H1 (cell line): ENCODE measurements around the gene KIF13A. TPM values are rescaled to one million over a fixed set of nuclear protein-coding genes. Genes with fewer than 3 reads are reported as not detected.

ENCODE experiments used
- CTCF ChIA-PET: fragments of 300-600 bp; sonication (Branson Sonifier 250); formaldehyde crosslinking; loops from one replicate; lab custom pipeline; 2021; ENCODE audit not compliant: partially characterized antibody; lab: Charles Lee
- POLR2A ChIA-PET: fragments of 300-600 bp; sonication (Branson Sonifier 250); formaldehyde crosslinking; loops from one replicate; lab custom pipeline; 2021; ENCODE audit warnings: inconsistent platforms; ENCODE audit not compliant: partially characterized antibody; lab: Charles Lee
- DNase-seq, 2 experiments: peaks; one replicate each; pipeline versions ENCODE4 v3.0.0 to v3.0.0-alpha.2; 2010 to 2022; ENCODE audit warnings: low spot score in 2 of 2, low read depth in 1 of 2, mixed read lengths in 1 of 2
- FAIRE-seq: peaks from 2 replicates; lab custom pipeline; 2011; peaks lifted over from hg19 to GRCh38; lab: Jason Lieb, UNC
- H2AFZ ChIP-seq: 2 replicates; pipeline ENCODE4 v1.8.1; 2012; ENCODE audit warnings: low read length, inconsistent platforms
- H2AK5ac ChIP-seq: 2 replicates; pipeline ENCODE4 v1.6.1; 2013; ENCODE audit warnings: low read depth, low read length
- H2BK120ac ChIP-seq: replicated peaks from 2 replicates; pipeline ENCODE3; 2013; ENCODE audit warnings: low read depth, low read length, inconsistent platforms
- H2BK12ac ChIP-seq: 2 replicates; pipeline ENCODE4 v1.6.1; 2013; ENCODE audit warnings: low read depth, low read length
- H2BK15ac ChIP-seq: 2 replicates; pipeline ENCODE4 v1.6.1; 2013; ENCODE audit warnings: low read length
- H2BK20ac ChIP-seq: 2 replicates; pipeline ENCODE4 v1.6.1; 2013; ENCODE audit warnings: low read length
- H2BK5ac ChIP-seq: 2 replicates; pipeline ENCODE4 v1.6.1; 2013; ENCODE audit warnings: low read depth, low read length
- H3K14ac ChIP-seq: 2 replicates; pipeline ENCODE4 v1.6.1; 2013; ENCODE audit warnings: inconsistent platforms; ENCODE audit not compliant: insufficient read length
- H3K18ac ChIP-seq: 2 replicates; pipeline ENCODE4 v1.6.1; 2013; ENCODE audit warnings: low read length; ENCODE audit errors: extremely low read depth
- H3K23ac ChIP-seq: 2 replicates; pipeline ENCODE4 v1.6.1; 2013; ENCODE audit warnings: inconsistent platforms; ENCODE audit not compliant: insufficient read length
- H3K23me2 ChIP-seq: 2 replicates; pipeline ENCODE4 v1.6.1; 2013; ENCODE audit warnings: low read depth, low read length
- H3K27ac ChIP-seq: 2 replicates; pipeline ENCODE4 v1.6.1; 2011; ENCODE audit warnings: low read depth, low read length, inconsistent platforms
- H3K27me3 ChIP-seq, 4 experiments: replicated peaks in 1 of 4; 1 replicate in 1 of 4; 2 replicates in 3 of 4; pipeline versions ENCODE4 v1.6.1 to v1.8.1; 2011 to 2013; ENCODE audit warnings: low read length in 3 of 4, mild to moderate bottlenecking in 3 of 4, inconsistent platforms in 2 of 4, mixed read lengths in 2 of 4, moderate library complexity in 1 of 4; ENCODE audit not compliant: control insufficient read depth in 3 of 4, insufficient read depth in 3 of 4; ENCODE audit errors: extremely low read depth in 1 of 4
- H3K36me3 ChIP-seq, 4 experiments: 2 replicates each; pipeline versions ENCODE4 v1.6.1 to v1.8.1; 2011 to 2013; ENCODE audit warnings: mild to moderate bottlenecking in 4 of 4, low read length in 3 of 4, moderate library complexity in 2 of 4, control low read depth in 1 of 4, inconsistent platforms in 1 of 4; ENCODE audit not compliant: insufficient read depth in 4 of 4, control insufficient read depth in 2 of 4
- H3K4ac ChIP-seq: replicated peaks from 2 replicates; pipeline ENCODE3; 2013; ENCODE audit warnings: low read length, low read depth, mixed read lengths, inconsistent platforms; ENCODE audit not compliant: insufficient read length
- H3K4me1 ChIP-seq, 4 experiments: replicated peaks in 1 of 4; 1 replicate in 1 of 4; 2 replicates in 3 of 4; pipeline versions ENCODE4 v1.6.1 to v1.8.1; 2011 to 2013; ENCODE audit warnings: low read length in 3 of 4, inconsistent platforms in 2 of 4, mixed read lengths in 1 of 4; ENCODE audit not compliant: insufficient read depth in 4 of 4, control insufficient read depth in 3 of 4
- H3K4me2 ChIP-seq, 2 experiments: 2 replicates each; pipeline versions ENCODE4 v1.6.1 to v1.8.1; 2011 to 2013; ENCODE audit warnings: low read depth in 2 of 2, low read length in 2 of 2, control low read depth in 1 of 2, inconsistent platforms in 1 of 2, mild to moderate bottlenecking in 1 of 2; ENCODE audit not compliant: insufficient read depth in 1 of 2
- H3K4me3 ChIP-seq, 4 experiments: fragments of 200-600, 300-600 bp in 1 of 4; sonication (generic), shearing (Covaris generic), sonication (Bioruptor Twin) in 1 of 4; 2 replicates each; pipeline versions ENCODE4 v1.5.1 to v1.8.1; 2011 to 2016; ENCODE audit warnings: low read length in 4 of 4, low read depth in 3 of 4, control low read depth in 2 of 4, inconsistent platforms in 2 of 4, mild to moderate bottlenecking in 2 of 4, mixed read lengths in 1 of 4, moderate library complexity in 1 of 4; ENCODE audit not compliant: insufficient read depth in 2 of 4; ENCODE audit errors: extremely low read depth in 1 of 4
- H3K56ac ChIP-seq: replicated peaks from 2 replicates; pipeline ENCODE3; 2013; ENCODE audit warnings: low read depth, mild to moderate bottlenecking, mixed read lengths, low read length, inconsistent platforms; ENCODE audit not compliant: insufficient read length
- H3K79me1 ChIP-seq: 2 replicates; pipeline ENCODE4 v1.6.1; 2013; ENCODE audit warnings: low read depth, low read length, control low read depth
- H3K79me2 ChIP-seq, 2 experiments: 2 replicates each; pipeline versions ENCODE4 v1.6.1 to v1.8.1; 2012 to 2013; ENCODE audit warnings: low read length in 2 of 2, mild to moderate bottlenecking in 2 of 2, inconsistent platforms in 1 of 2; ENCODE audit not compliant: insufficient read depth in 2 of 2, control insufficient read depth in 1 of 2
- H3K9ac ChIP-seq, 4 experiments: replicated peaks in 1 of 4; 1 replicate in 1 of 4; 2 replicates in 3 of 4; pipeline versions ENCODE4 v1.6.1 to v1.8.1; 2011 to 2013; ENCODE audit warnings: low read depth in 3 of 4, low read length in 3 of 4, control low read depth in 2 of 4, mild to moderate bottlenecking in 2 of 4, moderate library complexity in 2 of 4, inconsistent platforms in 1 of 4; ENCODE audit errors: extremely low read depth in 1 of 4
- H3K9me3 ChIP-seq, 2 experiments: 2 replicates each; pipeline versions ENCODE4 v1.6.1 to v1.8.1; 2012 to 2013; ENCODE audit warnings: mild to moderate bottlenecking in 2 of 2, moderate library complexity in 2 of 2, control low read depth in 1 of 2, inconsistent platforms in 1 of 2, low read depth in 1 of 2, low read length in 1 of 2, mixed read lengths in 1 of 2; ENCODE audit not compliant: insufficient read depth in 2 of 2
- H4K20me1 ChIP-seq, 2 experiments: replicated peaks in 1 of 2; 2 replicates each; pipeline versions ENCODE3 to v1.8.1; 2011 to 2013; ENCODE audit warnings: inconsistent platforms in 2 of 2, low read length in 2 of 2, mild to moderate bottlenecking in 1 of 2; ENCODE audit not compliant: insufficient read depth in 2 of 2, control insufficient read depth in 1 of 2
- H4K5ac ChIP-seq: 2 replicates; pipeline ENCODE4 v1.6.1; 2013; ENCODE audit warnings: low read length, low read depth, mixed read lengths, inconsistent platforms; ENCODE audit not compliant: insufficient read length
- H4K8ac ChIP-seq: 2 replicates; pipeline ENCODE4 v1.8.0; 2013; ENCODE audit warnings: mild to moderate bottlenecking, moderate library complexity, low read length, inconsistent platforms; ENCODE audit not compliant: insufficient read depth; ENCODE audit errors: extremely low read depth
- H4K91ac ChIP-seq: replicated peaks from 2 replicates; pipeline ENCODE3; 2013; ENCODE audit warnings: low read length, mixed read lengths, inconsistent platforms; ENCODE audit not compliant: insufficient read length
- CEBPB ChIP-seq: IDR thresholded peaks from 2 replicates; pipeline ENCODE4 v1.6.1; 2012; ENCODE audit warnings: low read depth, low read length
- CTBP2 ChIP-seq: IDR thresholded peaks from 2 replicates; pipeline ENCODE4 v1.7.0; 2011; ENCODE audit warnings: borderline replicate concordance, mild to moderate bottlenecking, moderate library complexity, mixed read lengths, low read length; ENCODE audit not compliant: insufficient read depth, insufficient read length
- EP300 ChIP-seq, 2 experiments: IDR thresholded peaks; 1 replicate in 1 of 2; 2 replicates in 1 of 2; pipeline ENCODE4 v1.6.1; 2011 to 2012; ENCODE audit warnings: low read depth in 2 of 2, low read length in 2 of 2, mild to moderate bottlenecking in 2 of 2, borderline replicate concordance in 1 of 2, inconsistent platforms in 1 of 2, moderate library complexity in 1 of 2
- PHF8 ChIP-seq: fragments of 200-600 bp; sonication (generic); conservative IDR thresholded peaks from 2 replicates; pipeline ENCODE4 v1.7.1; 2012; ENCODE audit warnings: low read depth, mild to moderate bottlenecking, inconsistent platforms, low read length, moderate library complexity
- POLR2AphosphoS5 ChIP-seq: IDR thresholded peaks from 2 replicates; pipeline ENCODE4 v1.6.1; 2011; ENCODE audit warnings: low read depth, low read length
- RXRA ChIP-seq: IDR thresholded peaks from 2 replicates; pipeline ENCODE4 v1.6.1; 2011; ENCODE audit warnings: low read depth, mild to moderate bottlenecking, low read length, moderate library complexity; ENCODE audit not compliant: insufficient read depth
- SAP30 ChIP-seq: fragments of 300-600 bp; sonication (generic); IDR thresholded peaks from 2 replicates; pipeline ENCODE4 v1.7.1; 2012; ENCODE audit warnings: low read length, moderate library complexity, mild to moderate bottlenecking, inconsistent platforms; ENCODE audit not compliant: insufficient read depth, insufficient replicate concordance
- TEAD4 ChIP-seq: IDR thresholded peaks from 2 replicates; pipeline ENCODE4 v1.6.1; 2012; ENCODE audit warnings: low read depth, low read length, inconsistent platforms, mixed read lengths
- WGBS, 2 experiments: shearing (Covaris generic) in 1 of 2; methylation state at CpG; one replicate each; pipeline versions ENCODE4 v1.1.6 to v1.1.7; 2013 to 2015; ENCODE audit warnings: low lambda C conversion rate in 2 of 2, mixed read lengths in 2 of 2, inconsistent platforms in 1 of 2, low coverage in 1 of 2, missing lambda C conversion rate in 1 of 2; ENCODE audit not compliant: insufficient replicate concordance in 2 of 2, insufficient coverage in 1 of 2, insufficient read length in 1 of 2; ENCODE audit errors: extremely low coverage in 1 of 2, missing lambda C conversion rate in 1 of 2; 5-methylcytosine and 5-hydroxymethylcytosine counted together
- polyA plus RNA-seq, 7 experiments: library from polyadenylated mRNA; depleted of rRNA in 3 of 7; stranded (reverse) in 5 of 7; unstranded in 2 of 7; fragments of >200 nt in 5 of 7; fragments of 200-250 nt in 2 of 7; gene quantifications; 1 replicate in 5 of 7; 2 replicates in 1 of 7; 4 replicates in 1 of 7; pipeline versions ENCODE4 v1.2.1 to v1.2.3, GENCODE V29; 2011 to 2013; ENCODE audit warnings: missing spikeins in 2 of 7, mixed read lengths in 2 of 7
- total RNA-seq: library from RNA; stranded (reverse); fragmentation: NEBNext Ultra II Directional; extraction: Animal tissue kit (Norgen Biotek cat#: 25700); gene quantifications from 2 replicates; pipeline ENCODE4 v1.2.1, GENCODE V29; 2021
- TF ChIP-seq, protein P1 (sequence below): IDR thresholded peaks from 2 replicates; pipeline ENCODE4 v1.6.1; 2012; ENCODE audit warnings: inconsistent platforms

The KIF13A gene
- total and polyA plus RNA-seq, 2 of the 8 experiments (the other 6 are each of a cell fraction or from before 2014, with no cell fraction given), result 14.7 to 40.8 TPM

DNA sequence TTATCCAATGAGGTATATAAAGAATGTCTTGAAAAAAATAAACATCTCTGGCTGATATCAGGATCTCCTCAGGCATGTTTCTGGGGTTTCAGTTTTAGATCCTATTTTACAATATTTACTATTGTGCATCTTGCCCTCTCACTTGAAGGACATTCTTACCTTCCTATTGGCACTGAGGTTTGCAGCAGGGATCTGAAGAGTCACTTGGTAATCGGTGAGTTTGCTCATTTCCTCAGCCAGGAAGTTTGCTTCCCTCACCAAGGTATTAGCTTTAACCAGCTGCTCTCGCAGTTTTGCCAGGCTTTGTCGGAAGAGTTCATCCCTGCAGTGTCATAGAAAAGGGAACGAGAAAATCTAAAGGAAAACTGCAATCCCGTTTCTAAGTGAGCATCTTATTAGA lies 178.8 kb downstream of the KIF13A start:
- Histone ChIP-seq H2AK5ac (no peak overlapping the region), H3K27me3 (no peaks in the 10 kb centered on the region), H3K9me3 (no peaks in the 10 kb centered on the region), H4K20me1 (no peaks in the 10 kb centered on the region), H3K4me3 (no peak overlapping the region), H2BK5ac (no peak overlapping the region), H3K79me1 (no peaks in the 10 kb centered on the region), H3K56ac (no peak overlapping the region), H3K23ac (no peak overlapping the region), H3K23me2 (no peaks in the 10 kb centered on the region), H2BK120ac (no peak overlapping the region), H4K5ac (no peak overlapping the region), H3K4me1 (no peaks in the 10 kb centered on the region), H3K4ac (no peak overlapping the region), H3K79me2 (no peaks in the 10 kb centered on the region), H2BK20ac (no peak overlapping the region), H3K27ac (no peak overlapping the region), H3K18ac (no peak overlapping the region), H4K91ac (no peak overlapping the region), H2AFZ (no peak overlapping the region), H3K14ac (no peak overlapping the region), H2BK12ac (no peak overlapping the region), H3K9ac (no peak overlapping the region), H3K36me3 (peaks cover 0 to 16% (median 7%) of the 10 kb centered on the region in 4 experiments; a peak in 3 of 8 replicates), H4K8ac (no peak overlapping the region), H2BK15ac (no peak overlapping the region), H3K4me2 (no peak overlapping the region)
- DNase-seq, result no peak
- POLR2A ChIA-PET, result no interaction called here
- CTCF ChIA-PET, result no interaction called here
- no peak for FAIRE-seq
- no peak for TF ChIP-seq EP300 (IDR thresholded peaks at IDR 0.05; ENCODE audit: borderline replicate concordance in 1 of 2, low read depth in 2 of 2, low read length in 2 of 2)
- TF ChIP-seq, protein P1, sequence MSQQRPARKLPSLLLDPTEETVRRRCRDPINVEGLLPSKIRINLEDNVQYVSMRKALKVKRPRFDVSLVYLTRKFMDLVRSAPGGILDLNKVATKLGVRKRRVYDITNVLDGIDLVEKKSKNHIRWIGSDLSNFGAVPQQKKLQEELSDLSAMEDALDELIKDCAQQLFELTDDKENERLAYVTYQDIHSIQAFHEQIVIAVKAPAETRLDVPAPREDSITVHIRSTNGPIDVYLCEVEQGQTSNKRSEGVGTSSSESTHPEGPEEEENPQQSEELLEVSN, result no peak
- no peak for TF ChIP-seq SAP30
- no peak for TF ChIP-seq PHF8
- no peak for TF ChIP-seq CTBP2
- no peak for TF ChIP-seq CEBPB
- TF ChIP-seq RXRA, result no peak
- no peak for TF ChIP-seq POLR2AphosphoS5
- TF ChIP-seq TEAD4, result no peak
- WGBS, 2 experiments, result 88% methylated on average over 5 of the region's 5 CpGs; no CpG with 5 or more reads in 1 of the 2 experiments
